ENCODE data around the gene RPA1. TPM values are rescaled to one million over a fixed set of nuclear protein-coding genes. Genes with fewer than 3 reads are reported as not detected.
"Not testable (repeated sequence)": the region's sequence is repeated elsewhere in the genome, so short reads cannot be mapped to it uniquely, and the experiment has no call there.

RPA1 gene
- total and polyA plus RNA-seq, 9 of the 15 experiments (the other 6 are each of a cell fraction or from before 2014, with no cell fraction given) = 25.2 to 125 (median 47.4) TPM

GRCh38 chr17:1808644-1809043, 21.2 kb upstream of the RPA1 start (continued):
- TF ChIP-seq THAP7 (CRISPR knock-in tag; IDR thresholded peaks at IDR 0.05) = no peak

- in situ Hi-C loops (cut with MboI); H4K20me1 ChIP-seq (replicated peaks; ENCODE audit: control insufficient read depth, insufficient read depth, low read length); POLR2A ChIA-PET; CTCF ChIA-PET (ENCODE audit: low intra/inter-chr PET ratio); H3K9me1 ChIP-seq (ENCODE audit: control insufficient read depth, insufficient read depth, low read length); H3K4me1 ChIP-seq (replicated peaks in 1 of 2; ENCODE audit: control insufficient read depth in 2 of 2, insufficient read depth in 2 of 2, low read length in 2 of 2); H3K4me2 ChIP-seq (ENCODE audit: insufficient read depth, low read length); ATAC-seq; H3K9ac ChIP-seq (ENCODE audit: insufficient read depth in 1 of 2, low read depth in 2 of 2, low read length in 2 of 2); intact Hi-C loops (cut with micrococcal nuclease); DNase-seq (ENCODE audit: extremely low read depth in 1 of 4, low spot score in 3 of 4); FAIRE-seq; H3K36me3 ChIP-seq (ENCODE audit: control insufficient read depth, insufficient read depth, low read length); H3K27me3 ChIP-seq (ENCODE audit: control insufficient read depth in 2 of 2, insufficient read depth in 2 of 2, low read length in 2 of 2); H3K9me3 ChIP-seq (replicated peaks; ENCODE audit: control insufficient read depth, insufficient read depth, low read depth, low read length); H3K27ac ChIP-seq (ENCODE audit: extremely low read depth, low read depth, low read length); H3K4me3 ChIP-seq; BruUV-seq (replicated peaks); H2AFZ ChIP-seq (ENCODE audit: low read depth, low read length); H3K79me2 ChIP-seq (ENCODE audit: control insufficient read depth, insufficient read depth, low read length): not testable (repeated sequence)
- 95% methylated on average over 4 of the region's 8 CpGs for whole genome bisulfite sequencing (ENCODE audit: insufficient coverage, low coverage, missing lambda C conversion rate)
Observed at GRCh38 chr17:1809815-1810214, 20.0 kb upstream of the RPA1 start.

DNA sequence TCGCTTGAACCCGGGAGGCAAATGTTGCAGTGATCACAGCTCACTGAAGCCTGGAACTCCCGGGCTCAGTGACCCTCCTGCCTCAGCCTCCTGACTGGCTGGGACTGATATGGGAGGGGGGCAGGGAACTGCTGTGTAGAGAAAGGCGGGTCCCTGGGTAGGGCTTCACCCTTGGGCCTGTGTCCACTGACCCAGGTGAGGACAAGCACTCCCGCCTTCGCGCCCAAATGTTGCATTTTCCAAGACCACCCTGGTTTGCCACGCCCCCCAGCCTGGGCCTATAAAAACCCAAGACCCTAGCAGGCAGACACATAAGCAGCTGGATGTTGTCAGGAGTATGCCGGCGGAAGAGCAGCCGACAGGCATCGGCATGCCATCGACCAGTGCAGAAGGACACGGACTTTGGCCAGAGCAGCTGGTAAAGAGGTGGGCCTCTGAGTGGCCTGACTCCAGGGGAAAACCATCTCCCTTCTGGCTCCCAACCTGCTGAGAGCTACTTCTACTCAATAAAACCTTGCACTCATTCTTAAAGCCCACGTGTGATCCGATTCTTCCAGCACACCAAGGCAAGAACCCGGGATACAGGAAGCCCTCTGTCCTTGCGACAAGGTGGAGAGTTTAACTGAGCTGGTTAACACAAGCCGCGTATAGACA, 19.2 kb upstream of the RPA1 start:
- in situ Hi-C loops (cut with MboI) = no loop called here
- intact Hi-C loops (cut with micrococcal nuclease) = no loop called here
- 89% methylated on average over 18 of the region's 20 CpGs for WGBS (ENCODE audit: insufficient coverage, low coverage, missing lambda C conversion rate)
- Histone ChIP-seq H3K9me3 (replicated peaks; ENCODE audit: control insufficient read depth, insufficient read depth, low read depth, low read length) (no peaks in the 10 kb centered on the region), H3K79me2 (ENCODE audit: control insufficient read depth, insufficient read depth, low read length) (no peaks in the 10 kb centered on the region), H3K4me2 (ENCODE audit: insufficient read depth, low read length) (no peak overlapping the region), H3K27me3 (ENCODE audit: control insufficient read depth in 2 of 2, insufficient read depth in 2 of 2, low read length in 2 of 2) (no peaks in the 10 kb centered on the region), H3K4me3 (no peak overlapping the region), H3K36me3 (ENCODE audit: control insufficient read depth, insufficient read depth, low read length) (peaks cover 9% of the 10 kb centered on the region; the same call in 1 of the 3 replicates), H2AFZ (ENCODE audit: low read depth, low read length) (no peak overlapping the region), H3K4me1 (replicated peaks in 1 of 2; ENCODE audit: control insufficient read depth in 2 of 2, insufficient read depth in 2 of 2, low read length in 2 of 2) (no peaks in the 10 kb centered on the region), H4K20me1 (replicated peaks; ENCODE audit: control insufficient read depth, insufficient read depth, low read length) (no peaks in the 10 kb centered on the region), H3K9me1 (ENCODE audit: control insufficient read depth, insufficient read depth, low read length) (no peaks in the 10 kb centered on the region), H3K9ac (ENCODE audit: insufficient read depth in 1 of 2, low read depth in 2 of 2, low read length in 2 of 2) (peak overlapping the region in 1 of 2 experiments; percentile 35; a peak in 1 of 4 replicates), H3K27ac (ENCODE audit: extremely low read depth, low read depth, low read length) (no peak overlapping the region)
- ATAC-seq (no peak), FAIRE-seq (no peak), DNase-seq (ENCODE audit: extremely low read depth in 1 of 4, low spot score in 3 of 4) (no peak)
- CTCF ChIA-PET (ENCODE audit: low intra/inter-chr PET ratio) = no interaction called here
- POLR2A ChIA-PET = no interaction called here
- no TSS peak for BruUV-seq (replicated peaks)
- TF ChIP-seq HNRNPL (IDR thresholded peaks at IDR 0.05; ENCODE audit: low read depth, low read length) (no peak), CUX1 (CRISPR knock-in tag; IDR thresholded peaks at IDR 0.05) (no peak), SRF (CRISPR knock-in tag; IDR thresholded peaks at IDR 0.05) (no peak), NFYB (IDR thresholded peaks at IDR 0.05; ENCODE audit: extremely low read depth, insufficient read length) (no peak)
